Sigmoid colon (tissue), 4 donors: Measurements from ENCODE around the gene SLC13A3.

Source experiments
- EP300 ChIP-seq, 4 donors: sonication (generic); formaldehyde crosslinking; IDR thresholded peaks; one replicate each; pipeline ENCODE4 v1.6.1; 2017; ENCODE audit warnings: antibody characterized with exemption in 4 of 4
- POLR2A ChIP-seq, 2 donors: fragments of 450-650 bp; IDR thresholded peaks; one replicate each; pipeline ENCODE4 v1.6.1; 2016; ENCODE audit warnings: antibody characterized with exemption in 2 of 2, mild to moderate bottlenecking in 2 of 2, moderate library complexity in 2 of 2
- POLR2AphosphoS5 ChIP-seq, 4 donors: sonication (generic); formaldehyde crosslinking; IDR thresholded peaks; one replicate each; pipeline ENCODE4 v1.6.1; 2017; ENCODE audit warnings: antibody characterized with exemption in 4 of 4
- TF ChIP-seq, protein P1 (sequence below), 4 experiments: fragments of 450-650 bp in 3 of 4; fragments of 200-600 bp in 1 of 4; IDR thresholded peaks; one replicate each; pipeline ENCODE4 v1.5.1; 2016 to 2019; ENCODE audit warnings: antibody characterized with exemption in 4 of 4, mild to moderate bottlenecking in 3 of 4, moderate library complexity in 2 of 4

- TF ChIP-seq, protein P1, sequence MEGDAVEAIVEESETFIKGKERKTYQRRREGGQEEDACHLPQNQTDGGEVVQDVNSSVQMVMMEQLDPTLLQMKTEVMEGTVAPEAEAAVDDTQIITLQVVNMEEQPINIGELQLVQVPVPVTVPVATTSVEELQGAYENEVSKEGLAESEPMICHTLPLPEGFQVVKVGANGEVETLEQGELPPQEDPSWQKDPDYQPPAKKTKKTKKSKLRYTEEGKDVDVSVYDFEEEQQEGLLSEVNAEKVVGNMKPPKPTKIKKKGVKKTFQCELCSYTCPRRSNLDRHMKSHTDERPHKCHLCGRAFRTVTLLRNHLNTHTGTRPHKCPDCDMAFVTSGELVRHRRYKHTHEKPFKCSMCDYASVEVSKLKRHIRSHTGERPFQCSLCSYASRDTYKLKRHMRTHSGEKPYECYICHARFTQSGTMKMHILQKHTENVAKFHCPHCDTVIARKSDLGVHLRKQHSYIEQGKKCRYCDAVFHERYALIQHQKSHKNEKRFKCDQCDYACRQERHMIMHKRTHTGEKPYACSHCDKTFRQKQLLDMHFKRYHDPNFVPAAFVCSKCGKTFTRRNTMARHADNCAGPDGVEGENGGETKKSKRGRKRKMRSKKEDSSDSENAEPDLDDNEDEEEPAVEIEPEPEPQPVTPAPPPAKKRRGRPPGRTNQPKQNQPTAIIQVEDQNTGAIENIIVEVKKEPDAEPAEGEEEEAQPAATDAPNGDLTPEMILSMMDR (IDR thresholded peaks at IDR 0.05) = no peak
- no peak for TF ChIP-seq POLR2AphosphoS5 (IDR thresholded peaks at IDR 0.05)
- no peak for TF ChIP-seq POLR2A (IDR thresholded peaks at IDR 0.05)
- no peak for TF ChIP-seq EP300 (IDR thresholded peaks at IDR 0.05)
These were observed 31.9 kb upstream of the SLC13A3 start for GRCh38 chr20:46683011-46683667.
